C4-2B (cell line): ENCODE results near the gene ITGA11.

Experiments
- H3K27ac ChIP-seq: fragments of 450-650 bp; 2 replicates; pipeline ENCODE4 v1.5.1; 2017
- CTCF ChIP-seq: fragments of 450-650 bp; conservative IDR thresholded peaks from 2 replicates; pipeline ENCODE4 v1.5.1; 2017; ENCODE audit warnings: mild to moderate bottlenecking
- ZFX ChIP-seq: fragments of 450-650 bp; IDR thresholded peaks from 2 replicates; pipeline ENCODE4 v1.6.1; 2017

ITGA11 gene

DNA sequence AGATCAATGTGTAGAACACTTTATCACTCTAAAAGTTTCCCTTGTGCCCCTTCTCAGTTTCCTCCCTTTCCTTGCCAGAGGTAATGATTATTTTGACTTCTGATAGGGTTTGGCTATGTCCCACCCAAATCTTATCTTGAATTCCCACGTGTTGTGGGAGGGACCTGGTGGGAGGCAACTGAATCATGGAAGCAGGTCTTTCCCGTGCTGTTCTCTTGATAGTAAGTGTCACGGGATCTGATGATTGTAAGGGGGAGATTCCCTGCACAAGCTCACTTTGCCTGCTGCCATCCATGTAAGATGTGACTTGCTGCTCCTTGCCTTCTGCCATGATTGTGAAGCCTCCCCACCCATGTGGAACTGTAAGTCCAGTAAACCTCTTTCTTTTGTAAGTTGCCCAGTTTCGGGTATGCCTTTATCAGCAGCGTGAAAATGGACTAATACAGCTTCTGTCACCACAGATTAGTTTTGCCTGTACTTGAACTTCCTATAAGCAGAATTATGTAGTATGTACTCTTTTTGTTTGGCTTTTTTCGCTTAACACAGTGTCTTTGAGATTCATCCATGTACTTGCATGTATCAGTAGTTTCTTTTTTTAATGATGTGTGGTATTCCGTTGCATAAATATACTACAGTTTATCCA, 147.2 kb downstream of the ITGA11 start:
- no peak overlapping the region for H3K27ac ChIP-seq
- no peak for TF ChIP-seq ZFX
- no peak for TF ChIP-seq CTCF

DNA sequence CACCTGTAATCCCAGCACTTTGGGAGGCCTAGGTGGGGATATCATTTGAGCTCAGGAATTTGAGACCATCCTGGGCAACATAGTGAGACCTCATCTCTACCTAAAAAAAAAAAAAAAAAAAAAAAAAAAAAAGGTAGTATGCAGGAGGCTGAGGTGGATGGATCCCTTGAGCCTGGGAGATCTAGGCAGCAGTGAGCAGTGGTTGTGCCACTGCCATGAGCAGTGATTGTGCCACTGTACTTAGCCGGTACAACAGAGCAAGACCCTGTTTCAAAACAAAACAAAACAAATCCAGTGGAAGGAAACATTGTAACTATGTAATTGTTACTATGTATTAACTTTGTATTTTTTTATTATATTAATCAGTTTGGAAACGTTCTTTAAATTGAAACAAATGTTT, 148.6 kb downstream of the ITGA11 start:
- TF ChIP-seq ZFX: no peak
- no peak overlapping the region for H3K27ac ChIP-seq

DNA sequence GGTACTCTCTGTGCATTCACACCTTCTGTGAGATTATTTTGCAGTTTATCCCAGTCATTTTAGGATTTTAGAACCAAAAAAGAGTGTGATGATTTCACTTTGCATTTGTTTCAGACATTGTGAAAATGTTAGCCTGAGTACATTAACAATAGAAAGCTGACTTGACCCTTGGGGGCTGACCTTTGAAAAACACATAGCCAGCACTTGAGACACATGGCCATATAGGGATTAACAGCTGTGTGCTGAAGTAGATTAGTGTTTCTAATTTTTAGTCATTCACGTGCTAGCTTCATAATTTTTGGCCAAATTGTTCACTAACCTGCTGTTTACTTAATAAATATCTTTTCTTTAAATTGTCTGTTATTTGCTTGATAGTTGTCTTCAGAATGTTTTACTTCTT, 151.0 kb downstream of the ITGA11 start:
- TF ChIP-seq CTCF (no peak), ZFX (no peak)
- no peak overlapping the region for H3K27ac ChIP-seq

DNA sequence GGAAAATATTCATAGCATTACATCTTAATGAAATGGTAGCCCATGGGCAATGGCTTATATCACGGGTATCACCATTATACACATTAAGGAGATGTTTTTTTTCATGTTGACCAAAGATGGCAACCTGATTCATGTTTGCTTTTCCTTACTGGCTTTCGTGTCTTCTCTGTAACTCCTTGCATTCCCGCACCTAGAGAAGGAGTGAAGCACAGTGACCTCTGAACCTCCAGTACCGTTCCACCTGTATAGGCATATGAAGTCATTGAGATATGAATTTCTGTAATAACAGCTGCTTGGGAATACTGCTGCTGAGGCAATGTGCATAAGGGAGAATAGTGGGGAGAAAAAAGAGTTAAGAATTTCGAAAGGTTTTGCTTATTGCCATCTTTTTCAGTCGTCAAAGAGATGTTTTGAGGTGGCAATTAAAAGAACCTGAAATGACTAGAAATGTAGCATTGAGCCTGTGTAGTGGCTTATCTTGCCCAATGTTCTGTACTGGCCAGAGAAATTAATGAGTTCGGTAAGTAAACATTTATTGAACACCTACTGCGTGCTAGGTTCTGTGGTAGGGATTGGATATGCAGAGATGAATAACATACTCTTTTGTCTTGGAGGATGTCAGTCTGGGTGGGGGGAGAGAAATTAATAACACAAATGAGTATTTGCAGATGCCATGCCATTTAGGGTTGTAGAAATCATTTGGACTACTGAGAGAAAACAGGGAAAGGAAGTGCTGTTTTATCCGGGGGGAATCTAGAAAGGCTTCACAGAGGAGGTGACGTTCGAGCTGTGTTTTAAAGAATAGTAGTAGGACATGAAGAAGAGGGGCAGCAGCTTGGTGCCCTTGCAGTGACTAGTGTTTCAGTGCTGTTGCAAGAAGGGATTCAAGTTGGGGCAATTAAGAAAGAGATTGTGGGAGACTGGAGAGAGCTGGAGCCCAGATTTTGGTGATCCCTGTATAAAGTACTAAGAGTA, 151.9 kb downstream of the ITGA11 start:
- TF ChIP-seq CTCF (no peak), ZFX (no peak)
- H3K27ac ChIP-seq: no peak overlapping the region

DNA sequence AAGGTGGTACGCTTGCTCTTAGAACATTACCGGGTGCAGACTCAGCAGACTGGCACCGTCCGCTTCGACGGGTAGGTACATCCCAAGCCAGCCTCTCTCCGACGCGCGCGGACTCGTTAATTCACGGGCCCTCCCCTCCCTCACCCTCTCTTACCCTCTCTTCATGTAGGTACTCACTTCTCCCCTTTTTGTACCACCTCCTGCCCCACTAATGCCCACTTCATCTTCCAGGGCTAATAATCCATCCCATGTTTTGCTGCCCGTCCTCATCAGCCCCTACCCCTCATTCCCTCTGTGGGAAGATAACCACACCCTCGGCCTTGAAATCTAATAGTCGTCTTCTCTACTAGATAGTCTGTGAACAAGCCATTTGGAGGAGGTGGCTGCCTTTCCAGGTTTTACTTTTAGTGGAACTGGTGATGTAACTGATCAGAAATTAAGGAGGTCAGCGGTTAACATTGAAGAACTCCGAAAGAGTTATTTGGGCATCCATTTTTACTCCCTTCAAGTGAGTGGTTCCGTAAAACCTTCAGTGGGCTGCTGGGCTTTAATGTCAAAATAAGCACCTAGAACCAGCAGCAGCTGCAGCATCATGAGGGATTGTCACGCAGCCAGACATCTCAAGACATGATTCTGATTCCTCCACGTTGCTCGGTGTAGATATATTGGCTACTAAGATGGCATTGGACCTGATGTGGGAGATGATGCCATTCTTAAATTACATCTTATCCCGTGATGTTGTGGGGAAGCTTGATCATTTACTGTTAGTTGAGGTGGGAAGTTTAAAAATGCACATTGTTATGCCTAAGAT, 153.2 kb downstream of the ITGA11 start:
- H3K27ac ChIP-seq: peak overlapping the region; percentile 94
- TF ChIP-seq ZFX: no peak
- TF ChIP-seq CTCF: no peak

GRCh38 chr15:68278345-68278594, 153.7 kb downstream of the ITGA11 start:
- H3K27ac ChIP-seq: peak overlapping the region; percentile 94
- TF ChIP-seq CTCF (no peak; the same call in 1 of the 2 replicates), ZFX (peak; percentile 27)

GRCh38 chr15:68277603-68278344, 154.2 kb downstream of the ITGA11 start, which contains the start of gene FEM1B:
FEM1B (plus strand) TSS chr15:68277745; CDS start chr15:68278418, 673 bp downstream.
- TF ChIP-seq ZFX (peak; percentile 99), CTCF (peak; percentile 45)
- peak within 1 kb of the TSS; percentile 94 for H3K27ac ChIP-seq
